ENCODE results near the gene ABHD14A.

Gene ABHD14A

DNA sequence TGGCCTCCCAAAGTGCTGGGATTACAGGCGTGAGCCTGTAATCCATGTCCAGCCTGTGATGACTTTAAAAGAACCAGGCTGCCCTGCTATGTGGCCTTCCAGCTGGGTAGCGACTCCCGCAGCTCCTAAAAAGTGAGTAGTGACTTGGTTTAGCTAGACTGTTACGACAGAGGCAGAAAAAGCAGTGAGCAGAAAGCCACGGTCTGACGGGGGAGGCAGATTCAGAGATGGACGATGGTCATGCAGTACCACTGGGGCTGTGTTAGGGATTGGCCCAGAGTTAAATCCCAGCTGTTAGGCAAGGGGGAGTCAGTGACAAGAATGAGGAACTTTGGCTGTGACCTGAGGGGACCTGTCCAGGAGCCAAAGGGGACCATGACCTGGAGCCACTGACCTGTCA is 23.9 kb downstream of the ABHD14A start:
- DNase-seq: no peak

DNA sequence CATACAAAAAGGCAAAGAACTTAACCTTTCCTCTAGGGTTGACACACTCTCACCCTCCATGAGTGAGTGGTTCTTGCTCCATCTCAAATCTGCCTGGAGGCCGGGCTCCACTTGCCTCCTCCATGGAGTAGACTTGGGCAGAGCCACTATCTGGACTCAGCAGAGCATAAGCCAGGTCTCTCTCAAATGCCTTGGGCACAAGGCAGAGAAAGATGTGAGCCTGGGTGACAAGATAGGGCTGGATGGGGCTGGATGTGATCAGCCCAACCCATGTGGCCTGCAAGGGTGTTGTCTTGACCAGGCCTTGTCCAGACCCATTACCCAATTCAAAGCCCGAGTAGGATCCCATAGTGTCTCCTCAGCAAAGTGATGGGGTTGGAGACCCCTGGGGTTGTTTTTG is 25.0 kb downstream of the ABHD14A start:
- no peak for DNase-seq

DNA sequence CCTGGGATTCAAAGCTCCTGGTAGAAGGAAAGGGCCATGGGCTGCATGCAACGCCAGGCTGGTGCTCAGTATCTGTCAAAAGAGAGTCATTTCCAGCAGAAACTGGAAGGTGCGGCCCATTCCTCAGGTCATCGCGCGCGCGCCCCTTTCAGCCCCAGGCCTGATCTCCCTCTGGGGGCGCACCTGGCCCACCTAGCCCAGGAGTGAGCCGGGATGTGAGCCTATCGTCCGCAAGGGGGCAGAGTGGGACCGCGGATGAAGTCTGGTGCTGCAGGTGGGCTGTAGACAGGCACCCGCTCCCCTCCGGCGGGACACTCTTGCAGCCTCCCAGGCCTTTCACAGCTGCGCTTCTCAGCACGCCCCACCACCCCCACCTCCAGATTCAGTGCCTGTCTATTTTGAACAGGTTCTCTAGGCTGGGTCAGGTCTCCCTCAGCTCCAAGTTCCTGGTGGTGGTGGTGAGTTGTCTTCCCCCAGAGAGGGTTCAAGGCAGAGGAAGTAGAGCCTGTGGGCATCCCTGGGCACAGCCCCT is 26.6 kb downstream of the ABHD14A start:
- peak; percentile 85 to 88 for DNase-seq

DNA sequence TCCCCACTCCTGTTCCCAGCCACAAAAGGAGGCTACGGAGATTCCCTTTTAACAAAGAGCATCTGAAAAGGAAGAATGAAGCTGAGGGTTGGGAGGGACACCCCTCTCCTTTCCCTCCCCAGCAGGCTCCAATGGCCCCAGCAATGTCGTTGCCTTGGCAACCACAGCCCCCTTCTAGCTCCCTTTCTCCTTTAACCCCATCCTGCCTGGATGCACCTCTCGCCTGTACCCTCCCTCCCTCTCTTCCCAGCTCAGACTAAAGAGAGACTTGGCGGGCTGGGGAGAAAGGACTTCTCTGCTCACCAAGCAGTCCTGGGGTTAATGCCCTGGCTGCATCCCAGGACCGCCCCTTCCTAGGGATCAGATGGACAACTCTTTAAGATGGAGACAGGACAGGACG is 27.9 kb downstream of the ABHD14A start:
- DNase-seq: no peak

DNA sequence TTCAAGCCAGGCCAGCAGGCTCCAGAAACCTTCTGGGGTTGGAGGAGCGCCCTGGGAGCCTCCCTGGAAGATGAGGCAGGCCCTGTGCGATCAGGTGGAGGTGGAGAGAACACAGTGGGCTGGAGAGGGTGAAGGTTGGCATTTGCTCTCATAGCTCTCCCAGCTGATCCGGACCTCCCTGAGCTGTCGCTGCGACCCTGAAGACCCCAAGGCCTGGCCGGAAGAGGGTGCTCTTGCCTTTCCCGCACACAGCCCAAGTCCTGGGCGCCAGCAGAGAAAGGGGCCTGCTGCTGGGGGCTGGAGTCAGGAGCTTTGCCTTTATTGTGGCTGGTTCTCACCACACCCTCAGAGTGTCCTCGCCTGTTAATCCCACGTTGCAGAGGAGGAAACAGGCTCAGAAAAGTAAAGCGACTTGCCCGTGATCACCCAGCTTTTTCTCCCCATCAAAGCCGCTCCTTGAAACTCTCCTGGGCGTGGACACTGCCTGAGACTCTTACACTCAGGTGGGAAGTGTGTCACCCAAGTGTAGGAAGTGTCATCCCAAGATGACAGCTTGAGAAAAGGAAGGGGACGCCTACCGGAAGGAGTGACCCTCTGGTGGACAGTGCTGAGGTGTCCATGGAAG is 29.4 kb downstream of the ABHD14A start:
- no peak for DNase-seq

DNA sequence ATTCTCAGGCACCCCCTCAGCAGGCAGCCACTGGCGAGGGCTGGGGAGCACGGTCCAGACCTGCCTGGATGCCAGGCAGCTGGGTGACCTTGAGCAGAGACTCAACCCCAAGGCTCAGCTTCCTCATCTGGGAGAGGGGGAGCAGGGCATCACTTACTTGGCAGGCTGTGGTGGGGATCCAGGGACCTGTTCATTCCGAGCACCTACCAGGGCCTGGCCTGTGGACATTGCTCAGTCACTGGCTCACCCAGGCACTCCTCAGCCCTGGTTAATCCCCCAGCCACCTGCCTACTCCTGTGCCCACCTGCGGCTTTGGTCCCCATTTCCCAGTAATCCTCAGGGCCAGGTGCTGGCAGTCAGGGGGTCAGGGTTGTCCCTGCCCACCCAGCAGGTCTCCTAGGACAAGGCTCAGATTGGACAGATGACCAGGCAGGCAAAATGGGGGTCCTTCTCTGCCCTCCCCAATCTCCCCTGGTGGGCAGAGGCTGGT is 30.1 kb downstream of the ABHD14A start:
- DNase-seq: no peak

DNA sequence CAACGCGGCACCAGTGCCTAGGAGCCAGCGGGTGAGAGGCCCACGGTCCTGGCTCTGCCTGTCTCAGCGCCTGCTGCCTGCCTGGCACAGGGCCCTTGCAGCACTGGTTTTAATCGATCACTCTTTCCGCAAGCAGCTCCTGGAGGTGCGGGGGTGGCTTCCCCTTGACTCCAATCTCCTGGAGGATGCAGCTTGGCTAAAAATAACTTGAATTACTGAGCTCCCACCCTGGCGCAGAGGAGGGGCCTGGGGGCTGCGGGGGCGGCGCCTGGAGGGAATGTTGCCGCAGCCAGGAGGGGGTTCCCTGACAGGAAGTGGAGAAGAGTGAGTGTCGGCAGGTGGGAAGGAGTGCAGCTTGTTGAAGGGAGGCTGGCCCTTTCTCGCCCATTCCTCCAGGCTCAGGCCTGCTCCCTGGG is 30.7 kb downstream of the ABHD14A start:
- DNase-seq: no peak

DNA sequence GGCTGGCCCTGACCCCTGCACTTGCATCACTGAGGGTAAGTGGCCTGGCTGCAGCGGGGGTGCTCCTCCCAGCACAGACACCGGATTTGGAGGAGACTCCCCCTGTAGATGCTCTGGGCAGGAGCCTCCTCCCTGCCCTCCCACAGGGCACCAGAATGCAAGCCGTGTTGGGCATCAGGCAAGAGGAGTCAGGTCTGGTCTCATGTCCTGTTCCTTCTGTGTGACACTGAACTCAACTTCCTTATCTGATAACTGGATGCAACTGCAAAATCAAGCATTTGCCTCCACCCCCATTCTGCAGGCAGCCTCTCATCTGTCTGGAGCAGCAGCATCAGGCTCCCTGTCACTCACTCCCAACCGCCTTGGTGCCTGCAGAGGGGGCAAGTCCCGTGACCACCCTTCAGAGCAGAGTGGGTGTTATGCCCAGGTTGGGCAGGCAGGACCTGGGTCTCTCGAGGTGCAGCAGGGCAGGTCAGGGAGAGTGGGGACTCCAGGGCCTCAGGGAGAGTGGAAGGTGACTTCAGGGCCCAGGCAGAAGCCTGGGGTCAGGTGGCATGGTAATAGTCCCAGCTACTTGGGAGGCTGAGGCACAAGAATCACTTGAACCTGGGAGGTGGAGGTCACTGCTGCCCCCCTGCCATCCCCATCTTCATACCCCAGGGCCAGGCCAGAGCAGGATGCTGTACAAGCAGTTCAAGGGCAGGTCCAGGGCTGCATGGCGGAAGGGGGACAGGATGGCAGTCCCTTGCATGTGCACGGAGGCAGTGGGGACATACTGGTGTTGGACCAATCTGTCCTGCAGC is 31.4 kb downstream of the ABHD14A start:
- no peak for DNase-seq

DNA sequence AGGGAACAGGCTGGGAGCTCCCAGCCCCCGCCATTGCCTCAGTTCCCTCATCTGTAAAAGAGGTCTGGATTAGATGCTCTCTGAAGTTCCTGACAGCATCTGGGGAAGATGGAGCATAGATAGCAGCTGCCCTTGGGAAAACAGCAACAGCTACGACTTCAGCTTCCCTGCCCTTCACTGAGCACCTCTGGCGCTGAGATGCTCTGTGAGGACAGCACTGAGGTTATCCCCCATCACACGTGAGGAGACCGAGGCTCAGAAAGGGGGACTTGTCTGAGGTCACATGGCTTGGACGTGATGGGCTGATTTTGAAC is 31.9 kb downstream of the ABHD14A start:
- DNase-seq: no peak

DNA sequence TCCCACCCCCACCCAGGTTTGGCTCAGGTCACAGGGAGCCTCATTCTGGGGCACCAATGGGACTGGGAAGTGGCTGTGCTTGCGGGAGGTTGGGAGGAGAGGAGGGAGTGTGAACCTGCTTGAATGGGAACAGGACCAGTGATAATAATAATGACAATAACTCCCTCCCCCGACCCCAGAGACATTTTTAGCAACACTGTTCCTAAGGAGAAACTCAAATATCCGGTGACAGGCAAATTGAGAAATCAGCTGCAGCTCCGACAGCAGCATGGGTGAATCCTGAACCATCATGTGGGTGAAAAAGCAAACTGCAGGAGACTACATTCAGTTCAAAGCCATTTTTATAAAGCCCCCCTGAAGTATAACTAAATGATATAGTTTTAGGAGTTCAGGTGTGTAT is 32.4 kb downstream of the ABHD14A start:
- DNase-seq: no peak

DNA sequence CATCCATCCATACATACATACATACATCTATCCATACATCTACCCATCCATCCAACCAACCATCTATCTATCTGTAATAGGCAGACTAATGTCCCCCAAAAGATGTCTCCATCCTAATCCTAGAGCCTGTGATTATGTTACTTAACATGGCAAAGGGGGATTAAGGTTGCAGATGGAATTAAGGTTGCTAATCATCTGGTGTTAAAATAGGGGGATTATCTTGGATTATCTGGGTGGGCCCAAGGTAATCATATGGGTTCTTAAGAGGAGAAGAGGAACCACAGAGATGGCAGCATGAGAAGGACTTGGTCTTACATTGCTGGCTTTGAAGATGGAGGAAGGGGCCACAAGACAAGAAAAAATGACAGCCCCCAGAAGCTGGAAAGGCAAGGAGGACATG is 35.6 kb downstream of the ABHD14A start:
- no peak for DNase-seq

DNA sequence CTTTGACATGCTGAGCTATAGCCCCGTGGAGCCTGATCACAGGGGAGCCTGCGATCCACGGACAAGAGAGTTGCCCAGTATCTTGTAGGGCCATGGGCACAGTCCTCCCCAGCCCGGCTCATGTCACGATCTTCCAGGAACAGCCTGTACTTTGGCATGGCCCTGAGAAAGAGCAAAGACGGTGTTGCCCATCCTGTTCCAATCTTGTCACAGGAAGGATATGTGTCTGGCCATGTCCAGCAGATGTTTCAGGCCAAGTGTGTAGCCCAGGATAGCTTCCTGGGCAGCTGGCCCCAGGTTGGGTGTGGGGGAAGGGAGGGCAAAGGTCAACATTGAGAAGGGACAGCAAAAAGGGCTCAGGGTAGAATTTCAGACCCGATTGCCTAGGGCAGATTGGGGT is 37.8 kb downstream of the ABHD14A start:
- no peak for DNase-seq

DNA sequence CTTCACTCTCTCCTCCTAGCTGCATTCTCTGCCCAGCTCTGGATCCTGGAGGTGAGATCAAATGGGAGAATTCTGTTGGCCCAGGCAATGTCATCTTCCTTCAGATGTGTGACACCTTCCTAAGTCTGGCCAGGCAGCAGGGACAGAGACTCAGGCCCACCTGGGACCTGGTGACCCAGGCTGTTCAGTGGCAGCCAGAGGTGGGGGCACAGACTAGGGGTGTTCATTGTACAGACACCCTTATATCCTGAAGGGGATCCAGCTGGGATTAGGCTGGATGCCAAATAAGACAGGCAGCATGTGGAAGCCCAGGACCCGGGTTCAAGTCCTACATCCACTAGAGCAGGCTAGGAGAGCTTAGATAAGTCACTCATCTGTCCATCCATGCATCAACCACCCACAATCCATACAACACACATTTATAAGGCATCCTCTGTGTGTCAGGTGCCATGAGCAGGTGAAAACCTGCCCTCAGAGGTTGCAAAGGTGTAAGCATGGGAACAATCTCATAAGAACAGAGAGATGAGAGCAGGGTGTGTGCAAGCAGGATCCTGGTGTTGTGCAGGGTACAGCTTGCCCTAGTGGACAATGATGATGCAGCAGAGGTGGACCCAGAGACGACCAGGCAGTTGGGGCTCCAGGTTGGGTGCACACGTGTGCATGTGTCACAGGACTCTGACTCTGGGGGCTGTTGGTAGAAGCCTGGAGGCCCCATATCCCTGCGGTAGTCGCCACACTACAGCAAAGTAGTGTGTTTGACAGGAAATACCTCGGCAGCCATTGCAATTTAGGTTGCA is 39.1 kb downstream of the ABHD14A start:
- no peak for DNase-seq

DNA sequence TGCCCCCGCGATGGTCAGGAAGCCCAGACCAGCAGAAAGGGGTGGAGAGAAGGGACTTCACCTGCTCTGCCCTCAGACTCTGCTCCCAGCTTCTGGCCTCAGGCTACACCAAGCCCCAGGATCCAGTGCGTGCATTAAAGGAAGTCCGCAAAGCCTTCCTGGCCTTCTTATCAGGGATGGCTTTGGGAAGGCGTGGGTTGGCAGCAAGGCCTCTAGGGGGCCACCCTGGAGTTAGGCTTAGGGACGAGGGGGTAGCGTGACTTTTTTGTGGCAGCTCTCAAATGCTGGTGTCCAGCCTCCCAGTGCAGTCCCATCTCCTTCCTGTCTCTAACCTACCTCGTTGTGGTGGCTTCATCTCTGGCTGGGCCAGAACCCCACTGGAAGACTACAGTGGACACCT is 39.7 kb downstream of the ABHD14A start:
- DNase-seq: no peak

DNA sequence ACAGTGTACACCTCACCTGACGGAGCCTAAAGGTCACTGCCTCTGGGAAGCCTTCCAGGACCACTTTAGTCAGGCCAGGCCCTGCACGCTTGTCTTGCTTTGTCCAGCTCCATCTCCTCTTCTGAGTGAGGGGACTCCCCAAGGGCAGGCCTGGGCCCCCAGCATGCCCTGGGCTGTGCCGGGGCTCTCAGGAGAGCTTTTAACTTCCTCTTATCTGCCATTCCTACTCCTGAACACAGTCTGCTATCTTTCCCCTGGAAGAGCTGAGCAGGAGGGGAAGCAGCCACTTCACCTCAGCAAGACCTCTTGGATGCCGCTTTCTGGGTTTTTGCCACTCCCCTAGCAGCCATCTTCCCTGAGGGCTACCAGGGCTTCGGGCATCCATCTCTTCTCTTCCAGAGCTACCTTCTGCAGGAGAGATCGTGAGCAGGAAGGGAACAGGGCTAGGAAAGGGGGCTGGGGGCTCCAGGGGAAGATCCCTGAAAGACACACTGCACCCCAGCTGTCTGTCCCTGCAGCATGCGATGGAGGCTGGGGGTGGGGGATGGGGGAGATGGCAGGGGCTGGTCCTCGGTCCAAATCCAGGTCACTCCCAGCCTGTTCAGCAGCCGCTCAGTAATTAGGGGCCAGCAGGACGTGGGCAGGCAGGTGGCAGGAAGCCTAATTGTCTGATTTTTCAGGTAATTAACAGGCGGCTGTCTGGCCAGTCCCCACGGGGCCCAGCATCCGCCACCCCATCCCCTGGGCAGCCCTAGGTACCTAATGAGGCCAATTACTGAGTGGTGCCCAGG is 40.8 kb downstream of the ABHD14A start:
- DNase-seq: no peak

DNA sequence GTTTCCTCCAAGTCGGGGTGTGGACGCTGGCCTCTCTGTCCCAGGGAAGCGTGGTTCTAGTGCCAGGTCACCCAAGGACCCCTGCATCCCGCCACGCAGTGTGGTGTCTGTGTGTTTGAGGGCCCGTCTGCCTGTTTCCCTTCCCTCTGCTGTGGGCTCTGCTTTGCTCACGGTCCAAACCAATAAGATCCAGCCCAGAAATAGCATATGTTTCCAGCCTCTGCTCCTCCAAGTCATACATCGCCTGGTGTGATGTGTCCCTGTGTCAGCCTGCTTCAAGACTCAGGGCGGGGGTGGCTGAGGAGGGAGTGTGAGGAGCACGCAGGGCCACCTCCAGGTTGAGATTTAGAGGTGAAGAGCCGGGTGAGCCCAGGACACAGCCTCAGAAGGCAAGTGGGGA is 42.7 kb downstream of the ABHD14A start:
- no peak for DNase-seq

DNA sequence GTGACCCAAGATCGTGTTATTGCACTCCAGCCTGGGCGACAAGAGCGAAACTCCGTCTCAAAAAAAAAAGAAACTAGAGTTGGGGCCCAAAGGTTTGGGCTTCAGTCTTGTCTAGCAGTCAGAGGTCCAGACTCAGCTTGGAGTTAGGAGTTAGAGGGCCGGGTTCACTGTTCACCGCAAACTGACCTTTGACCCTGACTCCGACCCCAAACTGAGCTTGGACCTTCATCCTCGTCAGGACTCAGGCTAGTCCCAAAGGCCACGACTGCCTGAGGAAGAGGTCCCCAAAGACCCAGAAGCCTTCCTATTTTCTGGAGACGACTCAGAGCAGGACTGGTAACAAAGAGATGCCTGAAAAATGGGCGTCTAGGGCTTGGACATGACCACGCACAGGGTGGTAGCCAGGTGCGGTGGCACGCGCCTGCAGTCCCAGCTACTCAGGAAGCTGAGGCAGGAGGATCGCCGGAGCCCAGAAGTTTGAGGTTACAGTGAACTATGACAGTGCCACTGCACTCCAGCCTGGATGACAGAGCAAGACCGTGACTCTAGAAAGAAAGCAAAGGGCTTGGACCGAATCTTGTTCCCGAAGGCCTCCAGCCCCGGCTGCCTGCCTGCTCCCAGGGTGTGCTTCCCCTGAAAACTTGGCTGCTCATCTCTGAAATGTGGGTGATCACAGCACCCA is 43.6 kb downstream of the ABHD14A start:
- DNase-seq: no peak

DNA sequence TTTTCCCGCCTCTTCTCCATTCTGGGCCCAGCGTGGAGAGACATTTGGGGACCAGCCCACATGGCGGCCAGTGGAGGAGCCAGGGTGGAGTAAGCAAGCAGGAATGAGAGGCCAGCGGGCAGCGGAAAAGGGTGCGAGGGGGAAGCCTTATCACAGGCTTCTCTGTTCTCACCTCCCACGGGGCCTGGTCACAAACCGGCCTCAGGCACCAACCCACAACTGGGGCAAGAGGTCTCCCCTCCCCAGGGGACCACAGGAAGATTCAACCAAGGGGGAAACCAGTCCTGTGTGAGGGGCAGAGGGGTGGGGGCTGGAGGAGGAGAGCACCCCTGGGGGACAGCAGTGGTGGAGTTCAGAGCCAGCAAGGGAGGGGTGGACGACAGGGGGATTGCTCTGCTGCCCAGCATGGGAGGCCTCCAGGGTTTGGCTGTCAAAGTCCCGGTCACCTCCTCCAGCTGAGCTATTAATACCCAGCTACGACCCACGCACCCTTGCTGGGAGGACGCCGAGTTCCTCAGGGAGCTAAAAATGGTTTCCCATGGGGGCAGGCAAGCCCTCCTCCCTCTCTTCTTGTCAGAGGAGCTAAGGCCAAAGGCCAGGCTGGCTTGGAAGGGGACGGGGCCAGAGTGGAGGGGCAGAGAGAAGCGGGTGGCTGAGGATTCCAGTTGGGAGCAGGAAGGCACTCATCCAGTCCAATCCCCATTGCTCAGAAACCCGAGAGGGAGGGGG is 44.7 kb downstream of the ABHD14A start:
- DNase-seq: no peak

DNA sequence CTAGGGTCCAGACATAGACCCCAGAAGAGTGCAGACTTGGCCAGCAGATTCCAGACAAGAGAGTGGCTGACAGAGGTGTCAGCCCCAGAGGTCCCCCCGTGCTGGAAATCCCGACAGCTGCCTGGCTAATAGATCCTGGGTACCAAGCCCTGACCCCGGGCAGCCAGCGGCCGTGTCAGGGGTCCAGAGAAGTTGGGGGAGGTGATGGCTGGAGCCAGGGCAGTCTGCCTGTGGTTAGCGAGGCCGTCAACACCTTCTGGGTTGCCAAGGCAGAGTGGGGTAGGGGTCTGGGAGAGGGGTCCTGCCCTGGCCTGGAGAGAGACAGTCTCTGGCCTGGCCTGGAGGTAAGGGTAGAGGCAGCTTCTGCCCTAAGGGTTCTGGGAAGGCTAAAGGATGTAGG is 45.9 kb downstream of the ABHD14A start:
- no peak for DNase-seq

DNA sequence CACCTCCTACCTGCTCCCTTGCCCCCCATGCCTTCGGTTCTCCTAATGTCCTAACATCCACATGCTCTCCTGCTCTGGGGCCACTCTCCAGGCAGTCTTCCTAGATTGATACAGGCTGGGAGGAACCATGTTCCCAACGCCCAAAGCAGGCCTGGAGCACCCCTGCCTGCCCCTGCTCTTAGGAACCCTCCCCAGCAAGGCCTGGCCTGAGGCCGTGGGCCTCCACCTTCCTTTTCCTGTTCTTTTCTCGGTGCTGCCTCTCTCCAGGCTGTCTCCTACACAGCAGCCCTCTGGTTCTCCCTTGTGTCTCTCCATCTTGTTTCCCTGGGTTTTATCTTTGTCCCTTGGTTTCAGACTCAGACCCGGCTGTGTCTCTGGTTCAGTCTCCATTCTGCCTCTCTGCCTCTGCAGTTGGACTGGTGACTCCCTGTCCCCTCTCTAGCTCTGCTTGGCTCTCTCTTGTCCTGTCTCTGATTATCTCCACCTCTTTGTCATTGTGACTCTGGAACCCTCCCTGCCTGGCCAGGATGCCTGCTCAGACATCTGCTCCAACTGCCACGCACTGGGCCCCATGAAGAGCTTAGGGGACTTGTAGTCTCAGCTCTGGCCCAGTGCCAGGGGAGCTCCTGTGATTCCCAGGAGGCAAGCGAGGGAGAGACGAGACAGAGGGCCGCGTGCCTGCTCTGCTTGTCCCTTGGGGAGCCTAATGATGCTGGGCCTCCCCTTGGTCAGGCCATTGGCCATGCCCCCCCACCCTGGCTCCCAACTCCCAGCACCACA is 46.8 kb downstream of the ABHD14A start:
- no peak for DNase-seq
